Endothelial cell of umbilical vein (primary cell): ENCODE data around the gene IRF1. TPM values are rescaled to one million over a fixed set of nuclear protein-coding genes. Genes with fewer than 3 reads are reported as not detected.

Source experiments
- BruUV-seq: library from RNA; stranded (reverse); fragments of 400-500 nt; replicated peaks from 2 replicates; lab custom pipeline; 2021; lab: Mats Ljungman, UMichigan
- CTCF ChIA-PET: fragments of 300-600, 350-600 bp; sonication (Branson Sonifier 250); formaldehyde crosslinking; loops from one replicate; lab custom pipeline; 2021; ENCODE audit warnings: antibody characterized with exemption, inconsistent platforms; lab: Charles Lee
- POLR2A ChIA-PET: fragments of 300-600, 350-600 bp; sonication (Branson Sonifier 250); formaldehyde crosslinking; loops from one replicate; lab custom pipeline; 2021; ENCODE audit warnings: antibody characterized with exemption, inconsistent platforms; lab: Charles Lee
- DNase-seq: peaks from one replicate; pipeline ENCODE4 v3.0.0-alpha.2; 2011; ENCODE audit warnings: low read depth, low spot score
- FAIRE-seq: peaks from 2 replicates; lab custom pipeline; 2011; peaks lifted over from hg19 to GRCh38; lab: Jason Lieb, UNC
- H2AFZ ChIP-seq: 2 replicates; pipeline ENCODE4 v1.6.0; 2012; ENCODE audit warnings: low read depth, low read length, control low read depth, inconsistent platforms
- H3K27ac ChIP-seq: 2 replicates; pipeline ENCODE4 v1.5.1; 2011; ENCODE audit warnings: low read depth, mild to moderate bottlenecking, control low read depth, low read length, moderate library complexity; ENCODE audit not compliant: insufficient read depth
- H3K27me3 ChIP-seq, 2 experiments: 2 replicates each; pipeline versions ENCODE4 v1.6.0 to v1.6.1; 2011; ENCODE audit warnings: low read length in 2 of 2, mixed read lengths in 1 of 2; ENCODE audit not compliant: control insufficient read depth in 2 of 2, insufficient read depth in 2 of 2
- H3K36me3 ChIP-seq, 2 experiments: 2 replicates in 1 of 2; 3 replicates in 1 of 2; pipeline ENCODE4 v1.5.1; 2011; ENCODE audit warnings: low read length in 2 of 2, mild to moderate bottlenecking in 1 of 2, moderate library complexity in 1 of 2; ENCODE audit not compliant: control insufficient read depth in 2 of 2, insufficient read depth in 2 of 2; ENCODE audit errors: extremely low read depth in 1 of 2
- H3K4me1 ChIP-seq: 3 replicates; pipeline ENCODE4 v1.5.1; 2011; ENCODE audit warnings: mild to moderate bottlenecking, low read length; ENCODE audit not compliant: control insufficient read depth, insufficient read depth; ENCODE audit errors: extremely low read depth
- H3K4me2 ChIP-seq: 2 replicates; pipeline ENCODE4 v1.6.1; 2011; ENCODE audit warnings: low read length, control low read depth, mixed read lengths; ENCODE audit not compliant: insufficient read depth
- H3K4me3 ChIP-seq, 3 experiments: fragments of 200-600 bp in 1 of 3; sonication (generic), shearing (Covaris generic) in 1 of 3; replicated peaks in 1 of 3; 2 replicates each; pipeline ENCODE4 v1.5.1; 2011 to 2016; ENCODE audit warnings: control low read depth in 3 of 3, low read length in 3 of 3, mild to moderate bottlenecking in 2 of 3, inconsistent platforms in 1 of 3, low read depth in 1 of 3, moderate library complexity in 1 of 3; ENCODE audit not compliant: insufficient read depth in 1 of 3
- H3K79me2 ChIP-seq: 2 replicates; pipeline ENCODE4 v1.6.0; 2012; ENCODE audit warnings: low read length, inconsistent platforms; ENCODE audit not compliant: control insufficient read depth, insufficient read depth
- H3K9ac ChIP-seq: replicated peaks from 2 replicates; pipeline ENCODE3; 2011; ENCODE audit warnings: low read length, control low read depth; ENCODE audit not compliant: insufficient read depth; ENCODE audit errors: extremely low read depth
- H3K9me1 ChIP-seq: replicated peaks from 3 replicates; pipeline ENCODE4 v1.6.0; 2011; ENCODE audit warnings: mild to moderate bottlenecking, low read length; ENCODE audit not compliant: control insufficient read depth, insufficient read depth; ENCODE audit errors: extremely low read depth
- H3K9me3 ChIP-seq: replicated peaks from 2 replicates; pipeline ENCODE4 v1.5.1; 2012; ENCODE audit warnings: low read length, inconsistent platforms; ENCODE audit not compliant: control insufficient read depth, insufficient read depth
- H4K20me1 ChIP-seq: replicated peaks from 2 replicates; pipeline ENCODE3; 2011; ENCODE audit warnings: mild to moderate bottlenecking, low read length; ENCODE audit not compliant: control insufficient read depth, insufficient read depth; ENCODE audit errors: extremely low read depth
- EZH2 ChIP-seq: IDR thresholded peaks from 2 replicates; pipeline ENCODE4 v1.6.1; 2012; ENCODE audit warnings: borderline replicate concordance, low read depth, mild to moderate bottlenecking, moderate library complexity, low read length, inconsistent platforms; ENCODE audit not compliant: severe bottlenecking
- FOS ChIP-seq: IDR thresholded peaks from 2 replicates; pipeline ENCODE4 v1.6.1; 2011; ENCODE audit warnings: mild to moderate bottlenecking, low read length, moderate library complexity, borderline replicate concordance; ENCODE audit not compliant: insufficient read depth
- GATA2 ChIP-seq: IDR thresholded peaks from 2 replicates; pipeline ENCODE4 v1.7.0; 2011; ENCODE audit warnings: low read depth, mild to moderate bottlenecking, moderate library complexity, mixed read lengths, low read length; ENCODE audit not compliant: insufficient read length, insufficient read depth
- JUN ChIP-seq: IDR thresholded peaks from 2 replicates; pipeline ENCODE4 v1.6.1; 2011; ENCODE audit warnings: borderline replicate concordance, low read depth; ENCODE audit not compliant: insufficient read length, insufficient read depth
- MYC ChIP-seq: IDR thresholded peaks from one replicate; pipeline ENCODE4 v1.6.1; 2011; ENCODE audit warnings: mild to moderate bottlenecking, low read depth, low read length
- POLR2A ChIP-seq: IDR thresholded peaks from 2 replicates; pipeline ENCODE4 v1.6.1; 2012; ENCODE audit warnings: low read depth, mild to moderate bottlenecking, control low read depth, low read length
- POLR2AphosphoS5 ChIP-seq: IDR thresholded peaks from 2 replicates; pipeline ENCODE4 v1.6.1; 2012; ENCODE audit warnings: low read depth, mild to moderate bottlenecking, control low read depth, low read length, moderate library complexity; ENCODE audit not compliant: insufficient read depth
- dilution Hi-C: fragments of 300-500 bp; cut with MboI; formaldehyde crosslinking; loops from one replicate; pipeline ENCODE4 v1.15.0; 2019; ENCODE audit warnings: low sequenced_read_pairs; ENCODE audit not compliant: extremely low pct_ligation_motif_present
- intact Hi-C: fragments of 100-400 bp; cut with micrococcal nuclease; formaldehyde crosslinking; loops from one replicate; pipeline ENCODE4 v1.10.0; 2022
- polyA plus RNA-seq, 4 experiments: library from polyadenylated mRNA; depleted of rRNA in 3 of 4; stranded (reverse) in 3 of 4; unstranded in 1 of 4; fragments of >200 nt; gene quantifications; 2 replicates each; pipeline versions ENCODE4 v1.2.1 to v1.2.3, GENCODE V29; 2011 to 2012; ENCODE audit warnings: missing spikeins in 1 of 4
- total RNA-seq: library from RNA; stranded (reverse); gene quantifications from 2 replicates; pipeline ENCODE4 v1.2.3, GENCODE V29; 2021
- TF ChIP-seq, protein P1 (sequence below): IDR thresholded peaks from 2 replicates; pipeline ENCODE4 v1.6.1; 2011; ENCODE audit not compliant: insufficient read depth, insufficient read length
- TF ChIP-seq, protein P2 (sequence below), 2 donors: IDR thresholded peaks; 1 replicate in 1 of 2; 2 replicates in 1 of 2; pipeline ENCODE4 v1.5.1; 2011; ENCODE audit warnings: low read length in 2 of 2, mild to moderate bottlenecking in 2 of 2, moderate library complexity in 2 of 2, control low read depth in 1 of 2, inconsistent platforms in 1 of 2, low read depth in 1 of 2; ENCODE audit not compliant: insufficient read depth in 1 of 2; ENCODE audit errors: extremely low read depth in 1 of 2

Gene IRF1
- total and polyA plus RNA-seq, 2 donors (not counting 3 experiments of a cell fraction or from before 2014, with no cell fraction given), result 12.3 to 28.0 TPM

GRCh38 chr5:132445640-132445923 is 45.0 kb downstream of the IRF1 start:
- DNase-seq (no peak), FAIRE-seq (no peak)
- CTCF ChIA-PET, result no interaction called here
- Histone ChIP-seq H3K79me2 (no peaks in the 10 kb centered on the region), H3K9ac (no peak overlapping the region), H3K27me3 (no peaks in the 10 kb centered on the region), H3K4me1 (no peaks in the 10 kb centered on the region), H4K20me1 (no peaks in the 10 kb centered on the region), H3K4me2 (no peak overlapping the region), H3K36me3 (no peaks in the 10 kb centered on the region), H2AFZ (no peak overlapping the region), H3K27ac (no peak overlapping the region), H3K4me3 (no peak overlapping the region), H3K9me1 (no peaks in the 10 kb centered on the region), H3K9me3 (no peaks in the 10 kb centered on the region)
- TF ChIP-seq FOS (no peak), EZH2 (no peak), POLR2AphosphoS5 (no peak), JUN (no peak)
- no TSS peak for BruUV-seq
- dilution Hi-C loops, result no loop called here
- POLR2A ChIA-PET, result no interaction called here
- intact Hi-C loops, result no loop called here

- Histone ChIP-seq H3K4me1 (no peaks in the 10 kb centered on the region), H3K27ac (no peak overlapping the region), H3K27me3 (no peaks in the 10 kb centered on the region), H3K9me3 (no peaks in the 10 kb centered on the region), H2AFZ (no peak overlapping the region), H3K36me3 (no peaks in the 10 kb centered on the region), H3K79me2 (no peaks in the 10 kb centered on the region), H4K20me1 (no peaks in the 10 kb centered on the region), H3K4me3 (no peak overlapping the region), H3K9me1 (no peaks in the 10 kb centered on the region), H3K9ac (no peak overlapping the region), H3K4me2 (no peak overlapping the region)
- dilution Hi-C loops (no loop called here), intact Hi-C loops (no loop called here)
- CTCF ChIA-PET, result no interaction called here
- FAIRE-seq, result no peak
- TF ChIP-seq POLR2AphosphoS5 (no peak), POLR2A (no peak), GATA2 (no peak), FOS (no peak), EZH2 (no peak), JUN (no peak), MYC (no peak)
- TF ChIP-seq, protein P1, sequence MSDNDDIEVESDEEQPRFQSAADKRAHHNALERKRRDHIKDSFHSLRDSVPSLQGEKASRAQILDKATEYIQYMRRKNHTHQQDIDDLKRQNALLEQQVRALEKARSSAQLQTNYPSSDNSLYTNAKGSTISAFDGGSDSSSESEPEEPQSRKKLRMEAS, result no peak
- TF ChIP-seq, protein P2, sequence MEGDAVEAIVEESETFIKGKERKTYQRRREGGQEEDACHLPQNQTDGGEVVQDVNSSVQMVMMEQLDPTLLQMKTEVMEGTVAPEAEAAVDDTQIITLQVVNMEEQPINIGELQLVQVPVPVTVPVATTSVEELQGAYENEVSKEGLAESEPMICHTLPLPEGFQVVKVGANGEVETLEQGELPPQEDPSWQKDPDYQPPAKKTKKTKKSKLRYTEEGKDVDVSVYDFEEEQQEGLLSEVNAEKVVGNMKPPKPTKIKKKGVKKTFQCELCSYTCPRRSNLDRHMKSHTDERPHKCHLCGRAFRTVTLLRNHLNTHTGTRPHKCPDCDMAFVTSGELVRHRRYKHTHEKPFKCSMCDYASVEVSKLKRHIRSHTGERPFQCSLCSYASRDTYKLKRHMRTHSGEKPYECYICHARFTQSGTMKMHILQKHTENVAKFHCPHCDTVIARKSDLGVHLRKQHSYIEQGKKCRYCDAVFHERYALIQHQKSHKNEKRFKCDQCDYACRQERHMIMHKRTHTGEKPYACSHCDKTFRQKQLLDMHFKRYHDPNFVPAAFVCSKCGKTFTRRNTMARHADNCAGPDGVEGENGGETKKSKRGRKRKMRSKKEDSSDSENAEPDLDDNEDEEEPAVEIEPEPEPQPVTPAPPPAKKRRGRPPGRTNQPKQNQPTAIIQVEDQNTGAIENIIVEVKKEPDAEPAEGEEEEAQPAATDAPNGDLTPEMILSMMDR (IDR thresholded peaks at IDR 0.05; ENCODE audit: extremely low read depth in 1 of 2, insufficient read depth in 1 of 2, low read depth in 1 of 2, low read length in 2 of 2), result no peak
- no TSS peak for BruUV-seq
- POLR2A ChIA-PET, result no interaction called here
- DNase-seq, result no peak
Measured at GRCh38 chr5:132444841-132445639, 45.5 kb downstream of the IRF1 start.
